ENCODE measurements around the gene FLNC.

Gene FLNC

DNA sequence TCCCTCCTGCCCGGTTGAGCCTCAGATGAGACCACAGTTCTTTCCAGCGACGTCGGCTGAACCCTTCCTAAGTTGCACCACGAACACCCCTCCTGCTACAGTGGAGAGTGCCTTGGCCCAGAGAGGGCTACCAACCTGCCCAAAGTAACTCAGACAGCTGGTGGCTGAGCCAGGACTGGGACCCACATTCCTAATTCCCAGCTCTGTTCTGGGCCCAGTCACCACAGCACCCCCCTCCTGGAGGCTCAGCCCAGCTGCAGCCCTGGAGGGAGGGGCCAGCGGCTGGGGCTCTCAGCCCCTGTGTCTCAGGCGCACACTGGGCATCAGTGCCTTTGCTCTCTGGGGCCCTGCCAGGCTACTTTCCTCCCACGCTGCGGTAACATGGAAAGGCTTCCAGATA lies 43.0 kb downstream of the FLNC start:
- peak overlapping the region in 1 of 3 experiments; percentile 41 for H3K4me3 Mint-ChIP-seq
- no peaks in the 10 kb centered on the region for H3K36me3 Mint-ChIP-seq (ENCODE audit: low read depth)
- no peaks in the 10 kb centered on the region for H3K9me3 Mint-ChIP-seq
- H3K27ac Mint-ChIP-seq: no peak overlapping the region
- peaks cover 19% of the 10 kb centered on the region for H3K4me1 Mint-ChIP-seq
- peaks cover 21% of the 10 kb centered on the region for H3K27me3 Mint-ChIP-seq (ENCODE audit: low read depth)
- TF ChIP-seq, protein P1, sequence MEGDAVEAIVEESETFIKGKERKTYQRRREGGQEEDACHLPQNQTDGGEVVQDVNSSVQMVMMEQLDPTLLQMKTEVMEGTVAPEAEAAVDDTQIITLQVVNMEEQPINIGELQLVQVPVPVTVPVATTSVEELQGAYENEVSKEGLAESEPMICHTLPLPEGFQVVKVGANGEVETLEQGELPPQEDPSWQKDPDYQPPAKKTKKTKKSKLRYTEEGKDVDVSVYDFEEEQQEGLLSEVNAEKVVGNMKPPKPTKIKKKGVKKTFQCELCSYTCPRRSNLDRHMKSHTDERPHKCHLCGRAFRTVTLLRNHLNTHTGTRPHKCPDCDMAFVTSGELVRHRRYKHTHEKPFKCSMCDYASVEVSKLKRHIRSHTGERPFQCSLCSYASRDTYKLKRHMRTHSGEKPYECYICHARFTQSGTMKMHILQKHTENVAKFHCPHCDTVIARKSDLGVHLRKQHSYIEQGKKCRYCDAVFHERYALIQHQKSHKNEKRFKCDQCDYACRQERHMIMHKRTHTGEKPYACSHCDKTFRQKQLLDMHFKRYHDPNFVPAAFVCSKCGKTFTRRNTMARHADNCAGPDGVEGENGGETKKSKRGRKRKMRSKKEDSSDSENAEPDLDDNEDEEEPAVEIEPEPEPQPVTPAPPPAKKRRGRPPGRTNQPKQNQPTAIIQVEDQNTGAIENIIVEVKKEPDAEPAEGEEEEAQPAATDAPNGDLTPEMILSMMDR (IDR thresholded peaks at IDR 0.05; ENCODE audit: unreplicated experiment in 3 of 3): no peak

DNA sequence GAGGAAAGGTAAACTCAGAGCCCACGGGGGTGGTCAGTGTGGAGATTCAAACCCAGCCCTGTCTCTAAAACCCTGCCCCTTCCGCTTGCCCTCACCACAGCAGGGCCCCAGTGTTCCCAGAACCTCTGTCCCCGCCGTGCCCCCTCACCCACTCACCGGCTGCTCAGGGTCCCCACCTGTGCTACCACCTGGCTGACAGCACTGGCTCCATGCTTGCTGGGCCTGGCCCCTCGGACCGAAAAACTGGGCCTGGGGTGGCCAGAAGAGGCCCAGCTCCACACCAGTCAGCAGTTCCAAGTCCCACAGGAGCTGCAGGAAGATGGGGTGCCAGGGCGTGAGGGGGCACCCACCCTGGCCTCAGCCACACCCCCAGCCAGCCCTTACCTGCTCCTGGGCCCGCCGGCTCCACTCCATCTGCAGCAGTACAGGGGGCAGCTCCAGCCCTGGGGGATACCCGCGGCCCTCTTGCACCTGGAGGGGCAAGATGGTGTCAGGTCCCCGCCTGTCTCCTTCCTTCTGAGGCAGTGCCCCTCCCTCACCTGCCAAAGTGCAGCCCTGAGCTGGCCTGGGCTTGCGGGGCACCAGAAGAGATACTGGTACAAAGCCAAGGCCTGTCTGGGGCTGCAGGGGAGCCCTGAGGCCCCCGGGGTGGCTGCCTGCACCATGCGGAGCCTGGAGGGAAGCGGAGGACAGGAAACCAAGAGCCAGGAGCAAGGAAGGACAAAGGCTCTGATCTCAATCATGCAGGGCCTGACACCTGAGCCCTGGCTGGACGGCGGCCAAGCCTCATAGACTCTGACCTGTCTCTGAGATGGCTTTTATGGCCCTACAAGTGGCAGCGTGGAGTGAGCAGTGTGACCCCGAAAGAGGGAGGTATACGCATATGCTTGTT lies 44.2 kb downstream of the FLNC start:
- Mint-ChIP-seq H3K27me3 (ENCODE audit: low read depth) (peaks cover 18% of the 10 kb centered on the region), H3K4me1 (peaks cover 12% of the 10 kb centered on the region), H3K27ac (no peak overlapping the region), H3K9me3 (no peaks in the 10 kb centered on the region), H3K36me3 (ENCODE audit: low read depth) (no peaks in the 10 kb centered on the region), H3K4me3 (no peak overlapping the region)
- TF ChIP-seq, protein P1 (IDR thresholded peaks at IDR 0.05; ENCODE audit: unreplicated experiment in 3 of 3): no peak

DNA sequence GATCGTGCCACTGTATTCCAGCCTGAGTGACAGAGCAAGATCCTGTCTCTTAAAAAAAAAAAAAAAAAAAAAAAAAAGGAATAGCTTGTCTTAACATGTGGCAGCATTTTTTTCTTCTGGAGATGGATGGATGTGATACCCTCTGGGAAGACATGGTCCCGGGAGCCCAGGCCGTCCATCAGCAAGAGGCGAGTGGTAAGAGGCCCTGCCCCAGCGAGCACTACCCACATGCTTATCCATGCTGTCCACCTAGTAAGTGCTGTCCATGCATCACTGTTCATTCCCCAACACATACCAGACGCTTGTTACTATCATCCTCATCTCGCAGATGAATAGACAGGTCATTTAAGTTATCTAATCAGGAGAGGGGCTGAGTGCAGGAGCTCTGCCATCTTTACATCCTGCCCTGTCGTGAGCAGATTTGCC lies 45.3 kb downstream of the FLNC start:
- TF ChIP-seq, protein P1 (IDR thresholded peaks at IDR 0.05; ENCODE audit: unreplicated experiment in 3 of 3): no peak
- Mint-ChIP-seq H3K27ac (no peak overlapping the region), H3K36me3 (ENCODE audit: low read depth) (no peaks in the 10 kb centered on the region), H3K4me3 (no peak overlapping the region), H3K27me3 (ENCODE audit: low read depth) (peaks cover 12% of the 10 kb centered on the region), H3K9me3 (no peaks in the 10 kb centered on the region), H3K4me1 (peaks cover 6% of the 10 kb centered on the region)

DNA sequence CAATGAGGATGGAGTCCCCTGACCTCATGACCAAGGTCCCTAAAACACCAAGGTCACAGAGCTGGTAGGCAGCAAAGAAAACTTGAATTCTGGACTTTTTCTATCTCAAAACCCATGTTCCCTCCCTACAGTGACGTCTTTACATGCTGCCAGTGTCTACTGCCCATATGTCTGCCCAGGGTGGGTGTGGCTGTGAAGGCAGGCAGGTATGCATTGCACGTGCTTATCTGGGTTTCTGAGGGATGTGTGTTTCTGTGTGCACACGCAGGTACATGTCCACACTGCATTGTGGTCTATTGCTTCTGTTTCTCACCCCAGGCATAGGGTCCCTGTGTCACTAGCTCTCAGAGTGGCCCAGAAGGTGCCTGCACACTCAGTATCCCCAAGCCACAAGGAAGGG lies 45.9 kb downstream of the FLNC start:
- Mint-ChIP-seq H3K27ac (no peak overlapping the region), H3K4me3 (no peak overlapping the region), H3K36me3 (ENCODE audit: low read depth) (no peaks in the 10 kb centered on the region), H3K4me1 (peaks cover 6% of the 10 kb centered on the region), H3K9me3 (no peaks in the 10 kb centered on the region), H3K27me3 (ENCODE audit: low read depth) (peaks cover 7% of the 10 kb centered on the region)
- TF ChIP-seq, protein P1 (IDR thresholded peaks at IDR 0.05; ENCODE audit: unreplicated experiment in 3 of 3): no peak

DNA sequence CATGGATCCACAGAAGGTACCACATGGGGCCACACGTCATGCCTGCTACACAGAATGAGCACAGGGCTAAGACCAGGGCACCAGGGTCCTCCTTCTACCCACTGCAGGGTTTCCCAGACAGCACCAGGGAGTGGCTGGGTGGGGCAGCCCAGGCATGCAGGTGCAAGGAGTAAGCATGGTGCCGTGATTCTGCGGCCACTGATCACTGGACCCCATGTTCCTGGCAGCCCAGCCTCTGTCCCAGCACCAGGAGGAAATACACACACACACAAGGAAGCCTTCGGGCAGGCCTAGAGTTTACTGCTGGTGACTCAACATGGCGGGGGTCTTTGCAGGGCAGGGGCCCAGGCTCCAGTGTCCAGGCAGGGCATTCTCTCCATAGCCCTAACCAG lies 46.4 kb downstream of the FLNC start:
- peaks cover 3% of the 10 kb centered on the region for H3K27me3 Mint-ChIP-seq (ENCODE audit: low read depth)
- H3K4me1 Mint-ChIP-seq: peaks cover 6% of the 10 kb centered on the region
- H3K27ac Mint-ChIP-seq: no peak overlapping the region
- no peak overlapping the region for H3K4me3 Mint-ChIP-seq
- TF ChIP-seq, protein P1 (IDR thresholded peaks at IDR 0.05; ENCODE audit: unreplicated experiment in 3 of 3): no peak
- no peaks in the 10 kb centered on the region for H3K36me3 Mint-ChIP-seq (ENCODE audit: low read depth)
- no peaks in the 10 kb centered on the region for H3K9me3 Mint-ChIP-seq
